ENCODE data around the gene SYT9.

DNA sequence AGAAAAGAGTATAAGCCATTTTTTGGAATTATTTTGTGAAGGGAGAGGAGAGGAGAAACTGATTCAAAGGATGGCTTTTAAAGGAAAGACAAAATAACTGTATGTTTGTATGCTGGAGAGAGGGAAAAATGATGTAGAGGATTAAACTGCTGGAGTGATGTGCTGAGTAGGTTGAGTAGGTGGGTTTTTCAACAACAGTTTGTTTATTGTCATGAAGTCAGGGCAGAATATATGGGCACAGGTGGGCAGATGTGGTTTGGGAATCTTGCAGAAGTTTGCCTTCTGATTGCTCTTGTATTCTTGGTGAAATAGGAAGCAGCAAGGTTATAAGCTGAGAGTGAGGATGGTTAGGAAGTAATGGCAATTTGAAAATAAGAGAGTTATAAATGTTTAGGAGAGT, 12.1 kb downstream of the SYT9 start:
- TF ChIP-seq EP300 (IDR thresholded peaks at IDR 0.05) (no peak), POLR2A (IDR thresholded peaks at IDR 0.05; ENCODE audit: low read length) (no peak), NR3C1 (IDR thresholded peaks at IDR 0.05) (no peak), ZC3H11A (IDR thresholded peaks at IDR 0.05) (no peak), RAD21 (conservative IDR thresholded peaks at IDR 0.05 in 1 of 2, IDR thresholded peaks at IDR 0.05 in 1 of 2) (no peak), SMC3 (IDR thresholded peaks at IDR 0.05) (no peak), MAZ (IDR thresholded peaks at IDR 0.05; ENCODE audit: borderline replicate concordance, low read depth, low read length) (no peak), HDAC2 (IDR thresholded peaks at IDR 0.05) (no peak)
- TF ChIP-seq, protein P1, sequence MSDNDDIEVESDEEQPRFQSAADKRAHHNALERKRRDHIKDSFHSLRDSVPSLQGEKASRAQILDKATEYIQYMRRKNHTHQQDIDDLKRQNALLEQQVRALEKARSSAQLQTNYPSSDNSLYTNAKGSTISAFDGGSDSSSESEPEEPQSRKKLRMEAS (IDR thresholded peaks at IDR 0.05), result no peak

Measured in A549 (cell line).